ENCODE results near the gene SPRED1.
A peak's percentile ranks its signal among the peaks of the same experiment; 100 is the strongest.
"Not testable (repeated sequence)": the region's sequence is repeated elsewhere in the genome, so short reads cannot be mapped to it uniquely, and the experiment has no call there.

The SPRED1 gene

DNA sequence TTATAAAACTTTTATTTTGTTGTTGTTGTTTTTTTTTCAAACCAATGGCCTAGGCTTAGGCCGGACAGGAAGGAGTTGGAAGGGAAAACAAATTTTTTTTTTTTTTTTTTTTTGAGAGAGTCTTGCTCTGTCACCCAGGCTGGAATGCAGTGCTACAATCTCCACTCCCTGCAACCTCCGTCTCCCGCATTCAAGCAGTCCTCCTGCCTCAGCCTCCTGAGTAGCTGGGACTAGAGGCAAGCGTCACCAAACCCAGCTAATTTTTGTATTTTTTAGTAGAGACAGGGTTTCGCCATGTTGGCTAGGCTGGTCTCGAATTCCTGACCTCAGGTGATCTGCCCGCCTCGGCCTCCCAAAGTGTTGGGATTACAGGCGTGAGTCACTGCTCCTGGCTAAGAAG is 15.6 kb upstream of the SPRED1 start:
- not testable (repeated sequence) for DNase-seq

DNA sequence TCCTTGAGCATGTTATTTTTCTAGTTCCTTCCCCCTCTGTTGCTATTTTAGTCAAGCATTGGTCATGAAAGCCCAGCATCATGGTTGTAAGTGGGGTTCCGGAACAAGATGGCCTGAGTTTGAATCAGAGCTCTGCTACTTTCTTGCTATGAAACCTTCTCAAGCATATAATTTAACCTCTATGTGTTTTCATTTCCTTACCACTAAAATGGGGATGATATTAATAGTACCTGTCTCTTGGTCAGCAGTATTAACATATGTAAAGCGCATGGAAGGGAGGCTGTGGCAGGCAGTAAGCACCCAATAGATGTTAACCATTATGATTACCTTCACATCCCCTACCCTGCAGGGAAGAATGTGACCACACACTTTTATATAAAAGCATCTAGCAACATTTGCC is 14.3 kb upstream of the SPRED1 start:
- no peak for DNase-seq

DNA sequence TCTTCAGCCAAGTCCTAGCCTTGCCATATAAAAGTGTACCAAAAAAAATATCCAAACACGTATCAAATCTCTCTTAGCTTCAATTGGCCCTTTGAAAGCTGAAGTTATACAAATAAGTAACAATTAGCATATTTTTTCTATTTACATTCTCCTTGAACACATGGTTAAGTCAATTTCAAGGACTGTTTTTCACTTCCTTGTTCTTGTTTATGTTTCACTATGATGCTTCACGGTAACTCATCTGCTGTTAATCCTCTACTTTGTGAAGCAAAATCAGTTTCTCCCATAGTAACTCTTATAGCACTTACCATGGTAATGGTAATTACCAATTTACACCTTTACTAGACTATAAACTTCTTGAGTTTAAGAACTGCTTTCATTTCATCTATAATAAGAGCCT is 10.6 kb upstream of the SPRED1 start:
- DNase-seq = no peak

DNA sequence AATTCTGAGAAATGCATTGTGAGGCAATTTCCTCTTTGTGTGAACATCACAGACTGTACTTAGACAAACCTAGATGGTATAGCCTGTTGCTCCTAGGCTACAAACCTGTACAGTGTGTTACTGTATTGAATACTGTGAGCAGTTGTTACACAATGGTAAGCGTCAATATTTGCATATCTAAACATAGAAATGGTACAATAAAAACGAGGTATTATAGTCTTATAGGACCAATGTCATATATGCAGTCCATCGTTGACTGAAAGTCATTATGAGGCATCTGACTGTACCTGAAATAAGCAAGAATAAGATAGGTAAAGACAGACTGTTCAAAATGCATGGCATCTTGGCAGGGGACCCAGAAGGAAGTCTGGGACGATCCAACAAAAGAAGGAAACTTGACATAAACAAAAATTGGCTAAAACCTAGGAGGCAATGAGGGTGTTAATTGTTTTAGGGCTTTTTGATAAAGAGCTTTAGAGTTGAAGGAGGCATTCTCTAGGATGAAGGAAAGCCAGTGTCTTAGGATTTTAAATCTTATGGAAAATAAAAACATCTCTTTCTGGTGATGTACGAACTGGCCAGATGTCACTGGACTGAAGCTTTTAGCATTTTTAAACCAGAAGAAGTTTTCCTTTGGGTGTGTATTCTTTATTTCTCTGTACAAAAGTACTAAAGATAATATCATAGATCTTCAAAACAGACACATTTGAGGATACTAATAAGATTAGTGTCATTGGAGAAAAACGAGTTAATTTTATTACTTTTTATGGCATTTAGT is 9.2 kb upstream of the SPRED1 start:
- DNase-seq = no peak

DNA sequence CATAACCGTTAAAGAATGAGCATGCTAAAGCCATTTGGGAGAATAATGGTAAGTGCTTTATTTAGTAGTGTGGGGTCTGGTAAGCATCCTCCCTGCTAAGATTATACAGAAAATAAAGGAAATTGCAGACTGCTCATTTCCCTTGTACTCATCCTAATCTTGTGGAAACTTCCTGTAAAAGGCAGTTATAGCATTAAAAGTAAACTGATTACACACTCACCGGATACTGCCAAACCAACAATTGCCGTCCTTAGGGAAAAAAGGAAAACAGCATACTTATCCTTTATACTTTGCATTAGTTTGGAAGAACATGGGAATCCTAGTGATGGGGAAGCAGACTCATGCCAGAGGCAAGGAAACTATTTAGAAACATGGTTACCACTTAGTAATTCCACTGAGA is 5.3 kb upstream of the SPRED1 start:
- DNase-seq = no peak

DNA sequence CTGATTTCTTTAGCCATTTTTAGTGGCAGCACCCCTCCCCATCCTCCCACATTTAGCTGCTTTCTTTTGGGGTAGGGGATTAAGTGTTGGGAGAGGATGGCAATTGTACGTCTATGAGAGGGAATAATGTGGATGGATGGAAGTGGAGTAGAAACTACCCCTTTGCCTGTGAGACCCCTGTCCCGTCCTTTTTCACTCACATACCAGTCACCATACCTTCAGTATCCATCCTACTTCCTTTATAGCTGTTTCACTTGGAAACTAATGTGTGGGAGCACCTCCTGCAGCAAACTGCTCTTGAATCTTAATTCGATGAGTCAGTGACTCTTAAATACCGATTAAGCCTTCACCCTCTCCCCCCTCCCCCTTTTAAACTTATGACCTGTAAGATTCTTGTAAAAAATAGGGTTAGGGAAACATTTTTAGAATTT is 730 bp downstream of the SPRED1 start:
- no peak for DNase-seq

DNA sequence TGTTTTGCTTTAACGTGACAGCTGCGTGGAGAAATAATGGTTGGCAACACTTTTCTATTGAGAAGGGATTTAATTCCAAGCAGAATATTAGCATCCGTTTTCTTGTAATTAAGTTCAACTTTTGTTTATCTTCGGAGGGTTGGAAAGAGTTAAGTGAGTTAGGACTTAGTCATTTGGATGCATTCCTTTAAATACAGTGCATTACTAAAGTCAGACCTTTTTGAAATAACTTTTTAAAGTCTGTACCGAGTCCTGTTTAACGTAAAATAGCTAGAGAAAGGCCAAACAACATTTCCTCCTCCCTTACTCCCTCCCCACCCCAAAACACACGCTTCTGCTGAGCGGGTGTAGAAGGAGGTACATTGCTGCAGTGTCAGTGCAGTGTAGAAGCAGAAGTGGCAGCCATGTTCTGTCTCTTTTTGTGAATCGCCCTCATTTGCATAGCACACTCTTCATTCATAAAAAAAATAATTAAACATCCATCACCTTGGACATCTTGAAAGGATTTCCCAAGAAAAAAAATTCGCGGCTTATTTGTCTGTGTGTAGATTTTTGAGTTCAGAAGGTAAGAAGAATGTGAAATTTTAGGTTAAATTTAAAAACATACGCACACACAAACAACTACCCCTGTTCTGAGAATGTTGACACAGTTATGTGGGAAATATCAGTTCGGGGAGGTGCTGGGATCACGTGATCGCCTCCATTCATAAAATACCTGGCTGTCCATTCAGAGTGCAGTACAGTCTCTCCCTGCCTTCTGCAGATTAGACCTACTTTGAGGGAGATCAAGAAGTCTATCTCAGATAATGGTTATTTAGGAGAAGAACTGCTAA is 1.6 kb downstream of the SPRED1 start:
- peak; percentile 25 for DNase-seq

DNA sequence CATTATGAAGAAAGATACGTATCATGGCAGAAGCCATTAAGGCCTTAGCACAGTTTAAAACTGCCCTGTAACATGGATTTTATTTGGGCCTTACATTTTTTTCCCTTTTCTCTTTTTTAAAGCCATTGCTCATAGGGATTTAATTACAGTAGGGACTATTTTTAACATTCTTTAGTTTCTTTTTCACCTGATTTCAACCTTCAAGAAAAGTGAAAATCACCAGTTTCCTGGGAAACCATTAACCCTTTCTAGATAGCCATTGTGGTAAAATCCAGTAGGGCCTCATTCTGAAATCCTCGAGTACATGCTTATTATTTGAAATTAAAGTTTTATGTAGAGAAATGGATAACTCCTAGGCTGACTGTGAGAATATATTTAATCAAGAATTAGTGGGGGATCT is 3.1 kb downstream of the SPRED1 start:
- no peak for DNase-seq

DNA sequence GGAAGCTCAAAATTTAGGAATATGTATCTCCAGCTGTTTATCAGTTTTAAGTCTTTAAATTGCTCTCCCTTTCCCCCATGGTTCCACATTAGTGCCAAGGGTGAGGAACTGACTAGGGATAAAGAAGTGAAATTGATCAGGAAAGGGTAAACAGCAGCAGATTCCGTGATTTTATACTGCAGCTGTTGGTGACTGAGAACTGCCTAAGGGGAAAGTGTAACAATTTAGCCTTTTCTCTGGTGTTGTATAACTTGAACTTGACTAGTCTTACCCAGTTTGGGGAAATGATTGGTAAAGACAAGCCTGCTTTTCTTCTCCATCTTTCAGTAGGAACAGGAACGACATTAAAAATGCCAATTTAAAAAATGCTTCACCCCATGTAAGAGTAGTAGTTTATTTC is 5.0 kb downstream of the SPRED1 start:
- no peak for DNase-seq

DNA sequence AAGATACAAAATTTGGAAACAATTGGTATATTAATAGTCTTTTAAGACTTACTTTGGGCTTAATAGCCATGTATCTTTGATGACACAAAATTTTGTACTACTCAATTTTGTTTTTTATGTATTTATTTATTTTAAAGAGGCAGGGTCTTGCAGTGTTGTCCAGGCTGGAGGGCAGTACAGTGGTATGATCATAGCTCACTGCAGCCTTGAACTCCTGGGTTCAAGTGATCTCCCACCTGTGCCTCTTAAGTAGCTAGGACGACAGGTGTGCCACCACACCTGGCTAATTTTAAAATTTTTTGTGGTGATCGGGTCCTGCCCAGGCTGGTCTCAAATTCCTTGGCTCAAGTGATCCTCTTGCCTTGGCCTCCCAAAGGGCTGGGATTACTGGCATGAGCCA is 6.5 kb downstream of the SPRED1 start:
- DNase-seq = no peak

DNA sequence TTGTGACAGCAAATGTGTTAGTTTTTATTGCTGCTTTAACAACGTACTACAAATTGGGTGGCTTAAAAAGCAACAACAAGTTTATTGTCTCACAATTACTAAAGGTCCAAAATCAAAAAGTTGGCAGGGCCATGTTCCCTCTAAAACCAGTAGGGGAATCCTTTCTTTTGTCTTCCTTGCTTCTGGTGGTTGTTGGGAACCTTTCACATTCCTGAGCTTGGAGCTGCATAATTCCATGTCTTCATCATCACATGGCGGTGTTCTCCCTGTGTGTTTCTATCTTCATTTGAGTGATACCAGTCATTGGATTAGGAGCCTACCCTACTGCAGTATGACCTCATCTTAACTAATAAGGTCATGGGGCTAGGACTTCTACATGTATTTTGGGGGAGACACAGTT is 7.4 kb downstream of the SPRED1 start:
- no peak for DNase-seq

DNA sequence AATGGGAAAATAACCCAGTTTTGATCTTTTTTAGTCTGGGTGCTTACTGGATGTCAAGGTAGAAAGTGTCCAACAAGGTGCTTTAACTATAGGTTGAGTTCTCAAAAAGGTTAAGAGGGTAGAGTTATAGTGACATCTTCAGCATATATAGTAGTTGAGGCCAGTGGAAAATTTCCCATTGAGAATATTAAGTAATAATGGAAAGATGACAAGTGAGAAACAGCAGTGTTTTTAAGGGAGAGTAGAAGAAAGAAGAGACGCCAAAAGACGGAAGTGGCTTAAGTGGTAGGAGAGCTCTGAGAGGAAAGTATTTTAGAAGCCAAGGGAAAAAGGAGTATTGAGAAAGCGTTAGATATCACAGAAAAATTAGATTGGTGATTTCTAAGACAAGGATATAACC is 10.6 kb downstream of the SPRED1 start:
- DNase-seq = no peak

DNA sequence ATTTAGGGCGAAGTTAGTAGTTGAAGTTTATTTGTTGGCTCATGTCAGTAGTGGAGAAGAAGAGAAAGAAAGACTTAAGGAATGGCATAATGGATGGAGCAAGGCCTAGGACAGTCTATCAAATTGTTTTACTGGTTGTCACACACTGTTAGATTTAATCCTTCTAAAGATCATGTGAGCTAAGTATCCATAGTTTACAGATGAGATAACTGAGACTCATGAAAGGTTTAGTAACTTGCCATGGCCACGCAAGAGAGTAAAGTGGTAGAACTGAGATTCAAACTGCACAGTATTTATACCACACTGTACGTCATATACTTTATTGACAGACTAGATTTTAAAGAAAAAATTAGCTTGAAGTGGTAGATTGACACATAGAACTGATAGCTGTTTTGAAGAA is 11.4 kb downstream of the SPRED1 start:
- no peak for DNase-seq

DNA sequence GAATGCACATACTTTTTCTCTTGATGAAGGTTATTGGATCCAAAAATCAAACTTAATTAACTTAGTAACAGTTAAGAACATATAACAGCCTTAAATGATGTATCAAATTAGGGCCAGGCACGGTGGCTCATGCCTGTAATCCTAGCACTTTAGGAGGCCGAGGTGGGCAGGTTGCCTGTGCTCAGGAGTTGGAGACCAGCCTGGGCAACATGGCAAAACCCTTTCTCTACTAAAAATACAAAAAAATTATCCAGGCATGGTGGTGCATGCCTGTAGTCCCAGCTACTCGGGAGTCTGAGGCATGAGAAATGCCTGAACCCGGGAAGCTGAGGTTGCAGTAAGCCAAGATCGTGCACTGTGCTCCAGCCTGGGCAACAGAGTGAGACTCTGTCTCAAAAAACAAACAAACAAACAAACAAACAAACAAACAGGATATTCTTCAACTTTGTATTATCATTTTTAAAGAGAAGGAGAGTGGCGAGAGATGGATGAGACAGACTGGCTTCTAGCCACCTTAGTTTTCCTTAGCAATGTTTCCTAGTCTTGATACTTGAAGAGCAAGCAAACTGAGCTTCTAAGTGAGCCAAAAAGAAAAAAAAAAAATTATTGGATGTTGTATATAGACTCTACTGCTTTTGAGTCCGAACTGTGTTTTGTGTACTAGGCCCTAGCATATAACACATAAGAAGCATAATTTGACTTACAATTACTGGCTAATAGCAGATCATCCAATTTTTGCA is 13.8 kb downstream of the SPRED1 start:
- no peak for DNase-seq

DNA sequence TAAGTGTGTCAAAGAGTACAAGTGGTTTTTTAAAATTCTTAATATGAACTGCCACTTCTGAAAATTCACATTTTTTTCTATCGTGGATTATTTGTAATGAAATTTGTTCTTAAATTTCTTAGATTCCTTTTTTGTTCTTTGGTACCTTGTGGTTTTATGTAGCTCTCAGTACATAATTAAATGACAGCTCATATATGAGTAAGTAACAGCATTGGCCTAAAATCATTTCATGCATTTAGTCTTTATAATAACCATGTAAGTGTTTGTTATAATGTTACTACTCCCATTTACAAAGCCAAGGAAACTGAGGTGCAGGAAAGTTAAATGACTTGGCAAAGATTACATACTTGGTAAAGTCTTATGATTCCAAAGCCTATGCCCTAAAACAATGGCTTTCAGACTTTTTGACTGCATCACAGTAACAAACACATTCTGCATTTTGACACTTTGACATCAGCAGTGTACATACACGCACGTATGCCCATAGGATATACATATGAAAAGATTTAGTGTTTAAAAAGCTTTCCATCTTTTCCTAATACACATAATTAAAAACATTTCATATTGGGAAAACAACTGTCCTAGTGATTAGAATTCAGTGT is 14.9 kb downstream of the SPRED1 start:
- no peak for DNase-seq

DNA sequence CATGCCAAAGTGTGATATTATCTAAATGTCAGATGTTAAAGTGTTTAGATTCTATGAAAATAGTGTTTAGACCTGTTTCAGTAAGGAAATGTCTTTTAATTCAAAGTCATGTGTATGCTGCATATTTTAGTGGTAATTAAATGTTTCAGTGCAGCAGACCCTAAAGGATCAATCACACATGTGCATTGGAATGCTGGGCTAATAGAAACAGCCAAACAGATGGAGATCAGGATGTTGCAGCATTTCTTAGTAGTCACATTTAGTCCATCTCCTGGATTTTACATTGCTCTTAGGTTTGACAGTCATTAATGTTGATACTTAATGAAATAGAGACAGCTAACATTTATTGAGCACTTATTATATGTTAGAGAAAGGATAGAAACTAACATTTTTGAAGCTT is 18.5 kb downstream of the SPRED1 start:
- no peak for DNase-seq

DNA sequence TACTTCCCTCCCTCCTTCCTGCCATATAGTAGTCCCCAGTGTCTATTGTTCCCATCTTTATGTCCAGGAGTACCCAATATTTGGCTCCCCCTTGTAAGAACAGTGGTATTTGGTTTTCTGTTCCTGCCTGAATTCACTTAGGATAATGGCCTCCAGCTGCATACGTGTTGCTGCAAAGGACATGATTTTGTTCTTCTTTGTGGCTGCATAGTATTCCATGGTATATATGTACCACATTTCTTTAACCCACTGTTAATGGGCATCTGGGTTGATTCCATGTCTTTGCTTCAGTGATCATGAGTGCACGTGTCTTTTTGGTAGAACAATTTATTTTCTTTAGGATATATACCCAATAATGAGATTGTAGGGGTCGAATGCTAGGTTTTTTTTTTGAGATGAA is 19.3 kb downstream of the SPRED1 start:
- DNase-seq = no peak

DNA sequence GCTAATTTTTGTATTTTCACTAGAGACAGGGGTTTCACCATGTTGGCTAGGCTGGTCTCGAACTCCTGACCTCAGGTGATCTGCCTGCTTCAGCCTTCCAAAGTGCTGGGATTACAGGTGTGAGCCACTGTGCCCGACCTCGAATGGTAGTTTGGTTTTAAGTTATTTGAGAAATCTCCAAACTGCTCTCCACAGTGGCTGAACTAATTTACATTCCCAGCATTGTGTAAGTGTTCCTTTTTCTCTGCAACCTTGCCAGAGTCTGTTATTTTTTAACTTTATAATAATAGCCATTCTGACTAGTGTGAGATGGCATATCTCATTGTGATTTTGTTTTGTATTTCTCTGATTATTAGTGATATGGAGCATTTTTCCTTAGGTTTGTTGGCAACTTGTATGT is 19.8 kb downstream of the SPRED1 start:
- not testable (repeated sequence) for DNase-seq

DNA sequence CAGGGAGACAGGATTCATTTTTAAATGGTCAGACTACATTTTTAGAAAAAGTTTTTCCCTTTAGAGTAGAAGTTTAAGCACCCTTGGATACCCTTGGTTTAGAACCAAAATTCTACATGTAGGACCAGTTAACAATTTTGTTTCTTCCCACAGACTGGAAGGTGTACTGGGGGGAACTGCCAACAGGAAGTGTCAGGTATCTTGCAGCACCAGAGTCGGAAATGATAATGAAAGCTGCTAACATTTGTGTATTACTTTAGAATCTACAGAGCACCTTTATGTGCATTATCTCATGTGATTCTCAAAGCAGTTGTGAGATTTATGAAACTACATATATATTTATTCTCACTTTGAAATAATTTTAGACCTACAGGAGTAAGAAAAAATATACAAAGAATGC is 21.5 kb downstream of the SPRED1 start:
- DNase-seq = no peak

DNA sequence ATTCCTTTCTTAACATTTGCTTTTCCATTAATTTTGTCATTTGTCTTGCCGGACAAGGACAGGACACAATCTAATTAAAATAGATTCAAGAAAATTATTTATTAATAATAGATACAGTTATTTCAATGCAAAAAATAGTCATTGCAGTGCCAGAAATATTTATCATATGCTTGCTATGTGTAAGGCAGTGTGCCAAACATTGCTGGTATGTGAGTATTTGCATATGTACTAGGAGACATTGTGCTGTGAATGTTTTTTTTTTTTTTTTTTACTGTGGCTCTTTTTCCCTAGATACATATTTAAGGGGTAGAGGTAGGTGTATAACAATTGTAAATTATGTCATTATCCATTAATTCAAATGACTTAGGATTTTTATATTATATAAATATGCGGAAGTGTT is 23.3 kb downstream of the SPRED1 start:
- no peak for DNase-seq

DNA sequence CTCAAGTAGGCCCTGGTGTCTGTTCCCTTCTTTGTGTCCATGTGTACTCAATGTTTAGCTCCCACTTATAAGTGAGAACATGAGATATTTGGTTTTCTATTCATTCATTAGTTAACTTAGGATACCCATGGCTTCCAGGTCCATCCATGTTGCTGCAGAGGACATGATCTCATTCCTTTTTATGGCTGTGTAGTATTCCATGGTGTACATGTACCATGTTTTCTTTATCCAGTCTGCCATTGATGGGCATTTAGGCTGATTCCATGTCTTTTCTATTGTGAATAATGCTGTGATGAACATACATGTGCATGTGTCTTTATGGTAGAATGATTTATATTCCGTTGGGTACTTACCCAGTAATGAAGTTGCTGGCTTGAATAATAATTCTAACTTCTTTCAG is 24.6 kb downstream of the SPRED1 start:
- DNase-seq = not testable (repeated sequence)

DNA sequence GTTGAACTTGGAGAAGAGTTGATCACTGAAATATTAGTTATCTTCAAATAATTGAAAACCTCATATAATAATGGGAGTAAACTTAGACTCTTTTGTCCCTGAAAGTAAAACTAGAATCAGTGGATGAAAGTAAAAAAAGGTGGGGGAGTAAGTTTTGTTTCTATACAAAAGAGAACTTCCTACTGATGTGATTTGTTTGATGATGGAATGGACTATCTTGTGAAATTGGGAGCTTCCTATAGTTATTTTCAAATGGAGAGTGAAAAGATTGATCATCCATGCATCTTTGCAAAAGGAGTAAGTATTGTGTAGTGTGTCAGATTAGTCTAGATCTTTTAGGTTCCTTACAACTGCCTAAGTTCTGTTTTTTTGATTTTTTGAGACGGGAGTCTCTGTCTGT is 28.4 kb downstream of the SPRED1 start:
- DNase-seq = no peak

DNA sequence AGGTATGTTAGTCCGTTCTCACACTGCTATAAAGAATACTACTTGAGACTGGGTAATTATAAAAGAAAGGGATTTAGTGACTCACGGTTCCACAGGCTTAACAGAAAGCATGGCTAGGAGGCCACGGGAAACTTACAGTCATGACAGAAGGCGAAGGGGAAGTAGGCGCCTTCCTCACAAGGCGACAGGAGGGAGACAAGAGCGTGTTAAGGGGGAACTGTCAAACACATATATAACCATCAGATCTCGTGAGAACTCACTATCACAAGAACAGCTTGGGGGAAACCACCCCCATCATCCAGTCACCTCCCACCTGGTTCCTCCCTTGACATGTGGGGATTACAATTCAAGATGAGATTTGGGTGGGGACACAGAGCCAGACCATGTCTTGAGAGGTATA is 30.4 kb downstream of the SPRED1 start:
- DNase-seq = no peak

Measured in NK-92 treated with Interleukin-12 subunit alpha and Interleukin-12 subunit beta, amount 100 ng/mL, for 24 hours (cell line).